Heart left ventricle (tissue), 13 donors: ENCODE results near the gene BICDL2.

Experiments
- POLR2A ChIP-seq, 2 donors: fragments of 450-650 bp; IDR thresholded peaks; one replicate each; pipeline ENCODE4 v1.6.1; 2017; ENCODE audit warnings: antibody characterized with exemption in 2 of 2, mild to moderate bottlenecking in 2 of 2, moderate library complexity in 2 of 2
- TF ChIP-seq, protein P1 (sequence below), 12 donors: fragments of 200-600 bp; sonication (generic) in 4 of 12; IDR thresholded peaks; one replicate each; pipeline versions ENCODE4 v1.5.0 to v1.8.0; 2018 to 2022; ENCODE audit warnings: antibody characterized with exemption in 12 of 12, mild to moderate bottlenecking in 5 of 12
- donor health status: ischemic (EF 13 %, LVEDD 7.1; RV severe dilation, severe dysfunction).
- donor health status: DM: no; HTN: yes; CAD: no.
- donor health status: DM: no; HTN: no; CAD: no.
- donor health status: ischemic (EF 25% LVEDD 6.9; RV normal size, moderate dysfunction).
- donor health status: ischemic (EF 25% LVEDD 5.7; RV mildly dilated, moderate dysfunction).
- donor health status: ischemic (EF 35%, LVEDD 5.7; RV mildly dilated, moderate dysfunction).
- donor health status: nonischemic (EF 11% LVEDD 7.7; RV severe dilation, severe dysfunction).
- donor health status: DM: yes; HTN: yes; CAD: no.
- donor health status: PGD.
- donor health status: ischemic (EF 29% LVEDD 5.4; RV normal size, mild dysfunction).
- donor health status: nonischemic (EF 23%, LVEDD 6.1; RV moderate dilation, normal function).

DNA sequence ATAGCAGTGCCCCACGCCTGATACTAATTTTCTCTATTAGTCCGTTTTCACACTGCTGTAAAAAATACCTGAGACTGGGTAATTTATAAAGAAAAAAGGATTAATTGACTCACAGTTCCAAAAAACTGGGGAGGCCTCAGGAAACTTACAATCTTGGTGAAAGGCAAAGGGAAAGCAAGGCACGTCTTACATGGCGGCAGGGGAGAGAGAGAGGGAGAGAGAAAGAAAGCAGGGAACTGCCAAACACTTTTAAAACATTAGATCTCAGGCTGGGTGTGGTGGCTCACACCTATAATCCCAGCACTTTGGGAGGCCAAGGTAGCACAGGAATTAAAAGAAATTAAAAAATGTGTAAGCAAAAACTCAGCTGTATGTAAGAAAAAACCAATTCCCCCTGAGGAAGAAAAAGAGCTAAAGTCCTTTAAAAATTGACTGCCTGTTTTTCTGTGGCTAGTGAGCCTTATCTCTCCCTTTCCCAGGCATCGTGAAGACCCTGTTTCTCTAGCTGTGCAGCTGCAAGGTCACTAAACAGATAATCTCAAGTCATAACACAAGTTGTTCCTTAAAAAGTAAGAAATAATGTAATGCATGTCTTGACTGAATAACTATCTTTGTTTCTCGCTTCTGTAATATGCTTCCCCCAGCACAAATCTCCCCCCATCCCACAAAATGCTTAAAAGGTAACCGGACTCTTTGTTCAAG, 48.4 kb upstream of the BICDL2 start:
- TF ChIP-seq, protein P1, sequence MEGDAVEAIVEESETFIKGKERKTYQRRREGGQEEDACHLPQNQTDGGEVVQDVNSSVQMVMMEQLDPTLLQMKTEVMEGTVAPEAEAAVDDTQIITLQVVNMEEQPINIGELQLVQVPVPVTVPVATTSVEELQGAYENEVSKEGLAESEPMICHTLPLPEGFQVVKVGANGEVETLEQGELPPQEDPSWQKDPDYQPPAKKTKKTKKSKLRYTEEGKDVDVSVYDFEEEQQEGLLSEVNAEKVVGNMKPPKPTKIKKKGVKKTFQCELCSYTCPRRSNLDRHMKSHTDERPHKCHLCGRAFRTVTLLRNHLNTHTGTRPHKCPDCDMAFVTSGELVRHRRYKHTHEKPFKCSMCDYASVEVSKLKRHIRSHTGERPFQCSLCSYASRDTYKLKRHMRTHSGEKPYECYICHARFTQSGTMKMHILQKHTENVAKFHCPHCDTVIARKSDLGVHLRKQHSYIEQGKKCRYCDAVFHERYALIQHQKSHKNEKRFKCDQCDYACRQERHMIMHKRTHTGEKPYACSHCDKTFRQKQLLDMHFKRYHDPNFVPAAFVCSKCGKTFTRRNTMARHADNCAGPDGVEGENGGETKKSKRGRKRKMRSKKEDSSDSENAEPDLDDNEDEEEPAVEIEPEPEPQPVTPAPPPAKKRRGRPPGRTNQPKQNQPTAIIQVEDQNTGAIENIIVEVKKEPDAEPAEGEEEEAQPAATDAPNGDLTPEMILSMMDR (IDR thresholded peaks at IDR 0.05) = no peak
- TF ChIP-seq POLR2A (IDR thresholded peaks at IDR 0.05) = no peak
